Effector memory CD4-positive, alpha-beta T cell (primary cell): ENCODE measurements around the gene VPS41.

ENCODE experiments used
- DNase-seq, 3 donors: peaks; one replicate each; pipeline ENCODE4 v3.0.0-alpha.2; 2020
- H3K27ac ChIP-seq: 2 replicates; pipeline ENCODE4 v1.7.0; 2013; ENCODE audit warnings: mild to moderate bottlenecking, low read length, moderate library complexity; ENCODE audit not compliant: insufficient read depth, poor library complexity, severe bottlenecking
- H3K27me3 ChIP-seq: replicated peaks from 2 replicates; pipeline ENCODE4 v1.7.0; 2013; ENCODE audit warnings: mild to moderate bottlenecking, low read length; ENCODE audit not compliant: insufficient read depth, control insufficient read depth, poor library complexity, severe bottlenecking
- H3K36me3 ChIP-seq: 2 replicates; pipeline ENCODE4 v1.7.0; 2013; ENCODE audit warnings: mild to moderate bottlenecking, low read length, moderate library complexity; ENCODE audit not compliant: control insufficient read depth, insufficient read depth
- H3K4me1 ChIP-seq: 2 replicates; pipeline ENCODE4 v1.7.0; 2013; ENCODE audit warnings: low read length, mild to moderate bottlenecking; ENCODE audit not compliant: control insufficient read depth, insufficient read depth, poor library complexity, severe bottlenecking
- H3K4me3 ChIP-seq: 2 replicates; pipeline ENCODE4 v1.7.0; 2013; ENCODE audit warnings: low read length, low read depth, mild to moderate bottlenecking; ENCODE audit not compliant: insufficient read depth, poor library complexity, severe bottlenecking
- H3K9me3 ChIP-seq: 2 replicates; pipeline ENCODE4 v1.7.0; 2013; ENCODE audit warnings: mild to moderate bottlenecking, low read length, moderate library complexity; ENCODE audit not compliant: control insufficient read depth

VPS41 gene

GRCh38 chr7:38727184-38727940 lies 181.6 kb downstream of the VPS41 start:
- no peaks in the 10 kb centered on the region for H3K27me3 ChIP-seq
- DNase-seq, result no peak
- no peak overlapping the region for H3K27ac ChIP-seq
- H3K36me3 ChIP-seq, result peaks cover 10% of the 10 kb centered on the region
- no peak overlapping the region for H3K4me3 ChIP-seq
- no peaks in the 10 kb centered on the region for H3K9me3 ChIP-seq
- H3K4me1 ChIP-seq, result no peaks in the 10 kb centered on the region

GRCh38 chr7:38723327-38723726 lies 185.7 kb downstream of the VPS41 start:
- Histone ChIP-seq H3K27me3 (no peaks in the 10 kb centered on the region), H3K4me3 (no peak overlapping the region), H3K36me3 (peaks cover 6% of the 10 kb centered on the region), H3K27ac (no peak overlapping the region), H3K9me3 (no peaks in the 10 kb centered on the region), H3K4me1 (no peaks in the 10 kb centered on the region)
- no peak for DNase-seq

GRCh38 chr7:38716397-38716796 lies 192.6 kb downstream of the VPS41 start:
- Histone ChIP-seq H3K36me3 (no peaks in the 10 kb centered on the region), H3K27me3 (no peaks in the 10 kb centered on the region), H3K4me3 (no peak overlapping the region), H3K9me3 (no peaks in the 10 kb centered on the region), H3K4me1 (no peaks in the 10 kb centered on the region), H3K27ac (no peak overlapping the region)
- DNase-seq, result no peak

GRCh38 chr7:38709123-38709522 lies 199.9 kb downstream of the VPS41 start:
- Histone ChIP-seq H3K4me3 (no peak overlapping the region), H3K9me3 (no peaks in the 10 kb centered on the region), H3K27me3 (no peaks in the 10 kb centered on the region), H3K36me3 (no peaks in the 10 kb centered on the region), H3K4me1 (no peaks in the 10 kb centered on the region), H3K27ac (no peak overlapping the region)
- DNase-seq, result no peak

GRCh38 chr7:38704751-38705150 lies 204.2 kb downstream of the VPS41 start:
- Histone ChIP-seq H3K27me3 (no peaks in the 10 kb centered on the region), H3K4me1 (no peaks in the 10 kb centered on the region), H3K9me3 (no peaks in the 10 kb centered on the region), H3K27ac (no peak overlapping the region), H3K36me3 (no peaks in the 10 kb centered on the region), H3K4me3 (no peak overlapping the region)
- DNase-seq, result no peak

GRCh38 chr7:38704041-38704547 lies 204.9 kb downstream of the VPS41 start:
- H3K27me3 ChIP-seq, result no peaks in the 10 kb centered on the region
- no peak overlapping the region for H3K27ac ChIP-seq
- H3K36me3 ChIP-seq, result no peaks in the 10 kb centered on the region
- no peaks in the 10 kb centered on the region for H3K4me1 ChIP-seq
- H3K9me3 ChIP-seq, result no peaks in the 10 kb centered on the region
- DNase-seq, result no peak
- H3K4me3 ChIP-seq, result no peak overlapping the region

GRCh38 chr7:38703093-38703492 lies 205.9 kb downstream of the VPS41 start:
- no peak for DNase-seq

GRCh38 chr7:38702002-38702535 lies 206.9 kb downstream of the VPS41 start:
- Histone ChIP-seq H3K36me3 (no peaks in the 10 kb centered on the region), H3K4me3 (no peak overlapping the region), H3K4me1 (no peaks in the 10 kb centered on the region), H3K9me3 (no peaks in the 10 kb centered on the region), H3K27me3 (no peaks in the 10 kb centered on the region), H3K27ac (no peak overlapping the region)
- DNase-seq, result no peak

More at GRCh38 chr7:38703093-38703492, 205.9 kb downstream of the VPS41 start:
- Histone ChIP-seq H3K36me3 (no peaks in the 10 kb centered on the region), H3K27ac (no peak overlapping the region), H3K4me3 (no peak overlapping the region), H3K9me3 (no peaks in the 10 kb centered on the region), H3K4me1 (no peaks in the 10 kb centered on the region), H3K27me3 (no peaks in the 10 kb centered on the region)

GRCh38 chr7:38700116-38700515 lies 208.9 kb downstream of the VPS41 start:
- Histone ChIP-seq H3K36me3 (no peaks in the 10 kb centered on the region), H3K27me3 (no peaks in the 10 kb centered on the region), H3K27ac (no peak overlapping the region), H3K9me3 (no peaks in the 10 kb centered on the region), H3K4me3 (no peak overlapping the region), H3K4me1 (no peaks in the 10 kb centered on the region)
- DNase-seq, result no peak

GRCh38 chr7:38699471-38699870 lies 209.5 kb downstream of the VPS41 start:
- Histone ChIP-seq H3K4me1 (no peaks in the 10 kb centered on the region), H3K9me3 (no peaks in the 10 kb centered on the region), H3K36me3 (no peaks in the 10 kb centered on the region), H3K27me3 (no peaks in the 10 kb centered on the region), H3K4me3 (no peak overlapping the region), H3K27ac (no peak overlapping the region)
- no peak for DNase-seq
